Erythroblast (primary cell): ENCODE results near the gene CCNC.

Source experiments
- GATA1 ChIP-seq: IDR thresholded peaks from 2 replicates; pipeline ENCODE4 v1.6.1; 2011; ENCODE audit warnings: low read depth, mild to moderate bottlenecking, control low read depth, low read length, moderate library complexity
- POLR2A ChIP-seq: IDR thresholded peaks from 2 replicates; pipeline ENCODE4 v1.6.1; 2011; ENCODE audit warnings: mild to moderate bottlenecking, low read length

- no peak for TF ChIP-seq POLR2A
- no peak for TF ChIP-seq GATA1
These were observed 24.5 kb downstream of the CCNC start for GRCh38 chr6:99543968-99544367.
